ENCODE measurements around the gene CAP1.

CAP1 gene

GRCh38 chr1:39995973-39996393 is 44.5 kb upstream of the CAP1 start:
- no peak overlapping the region for H3K4me2 ChIP-seq (ENCODE audit: low read depth, low read length)

DNA sequence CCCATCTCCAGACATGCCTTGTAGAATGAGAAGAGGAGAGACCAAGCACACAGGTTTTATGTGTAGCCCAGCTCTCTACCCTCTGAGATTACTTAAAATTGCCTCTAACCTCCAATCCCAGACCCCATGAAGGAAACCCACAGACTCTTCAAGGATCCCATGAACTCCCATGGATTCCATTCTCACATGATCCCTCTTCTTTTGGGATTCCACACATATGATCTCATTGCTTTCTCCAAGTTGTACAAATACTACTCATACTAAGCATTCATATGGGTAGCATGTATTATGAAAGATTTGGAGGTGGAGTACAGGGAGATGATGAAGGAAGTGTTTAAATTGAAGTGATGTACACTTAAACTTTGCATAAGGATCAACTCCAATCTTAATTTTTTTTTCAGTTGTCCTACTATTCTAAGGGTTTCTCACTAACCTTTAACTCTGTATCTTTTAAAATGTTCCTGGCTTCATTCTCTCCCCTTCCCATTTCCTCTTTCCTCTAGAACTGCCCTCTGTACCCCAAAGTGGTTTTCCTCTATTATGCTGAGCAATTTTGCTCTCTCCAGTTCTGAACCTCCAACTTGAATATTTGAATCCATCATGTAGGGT is 44.0 kb upstream of the CAP1 start:
- H4K20me1 ChIP-seq (ENCODE audit: insufficient read depth, low read length), result no peaks in the 10 kb centered on the region
- H3K4me1 ChIP-seq (ENCODE audit: low read length), result peaks cover 13% of the 10 kb centered on the region
- no peak for TF ChIP-seq EZH2 (optimal IDR thresholded peaks at IDR 0.05; ENCODE audit: low read depth, low read length)
- TF ChIP-seq EZH2phosphoT487 (IDR thresholded peaks at IDR 0.05; ENCODE audit: low read length), result no peak
- TF ChIP-seq, protein P1, sequence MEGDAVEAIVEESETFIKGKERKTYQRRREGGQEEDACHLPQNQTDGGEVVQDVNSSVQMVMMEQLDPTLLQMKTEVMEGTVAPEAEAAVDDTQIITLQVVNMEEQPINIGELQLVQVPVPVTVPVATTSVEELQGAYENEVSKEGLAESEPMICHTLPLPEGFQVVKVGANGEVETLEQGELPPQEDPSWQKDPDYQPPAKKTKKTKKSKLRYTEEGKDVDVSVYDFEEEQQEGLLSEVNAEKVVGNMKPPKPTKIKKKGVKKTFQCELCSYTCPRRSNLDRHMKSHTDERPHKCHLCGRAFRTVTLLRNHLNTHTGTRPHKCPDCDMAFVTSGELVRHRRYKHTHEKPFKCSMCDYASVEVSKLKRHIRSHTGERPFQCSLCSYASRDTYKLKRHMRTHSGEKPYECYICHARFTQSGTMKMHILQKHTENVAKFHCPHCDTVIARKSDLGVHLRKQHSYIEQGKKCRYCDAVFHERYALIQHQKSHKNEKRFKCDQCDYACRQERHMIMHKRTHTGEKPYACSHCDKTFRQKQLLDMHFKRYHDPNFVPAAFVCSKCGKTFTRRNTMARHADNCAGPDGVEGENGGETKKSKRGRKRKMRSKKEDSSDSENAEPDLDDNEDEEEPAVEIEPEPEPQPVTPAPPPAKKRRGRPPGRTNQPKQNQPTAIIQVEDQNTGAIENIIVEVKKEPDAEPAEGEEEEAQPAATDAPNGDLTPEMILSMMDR (IDR thresholded peaks at IDR 0.05; ENCODE audit: low read length), result no peak
- H3K9me3 ChIP-seq (replicated peaks; ENCODE audit: insufficient read depth, low read length), result no peaks in the 10 kb centered on the region
- no peak overlapping the region for H3K9ac ChIP-seq (ENCODE audit: low read length)
- H2AFZ ChIP-seq (ENCODE audit: low read length), result peak overlapping the region; percentile 8
- DNase-seq, result no peak
- H3K4me3 ChIP-seq (ENCODE audit: low read length), result no peak overlapping the region
- no peak overlapping the region for H3K4me2 ChIP-seq (ENCODE audit: low read depth, low read length)
- no peaks in the 10 kb centered on the region for H3K27me3 ChIP-seq (replicated peaks; ENCODE audit: insufficient read depth, low read length)
- H3K9me2 ChIP-seq (replicated peaks; ENCODE audit: insufficient read depth, low read length), result no peaks in the 10 kb centered on the region
- no peaks in the 10 kb centered on the region for H3K36me3 ChIP-seq (replicated peaks; ENCODE audit: insufficient read depth, low read length)
- H3F3A ChIP-seq (ENCODE audit: insufficient read depth, low read length), result no peaks in the 10 kb centered on the region
- no peak overlapping the region for H3K27ac ChIP-seq (ENCODE audit: low read length)
- no peaks in the 10 kb centered on the region for H3K79me2 ChIP-seq (ENCODE audit: low read length)

More at GRCh38 chr1:39995973-39996393, 44.5 kb upstream of the CAP1 start:
- Histone ChIP-seq H4K20me1 (ENCODE audit: insufficient read depth, low read length) (no peaks in the 10 kb centered on the region), H3F3A (ENCODE audit: insufficient read depth, low read length) (no peaks in the 10 kb centered on the region), H3K36me3 (replicated peaks; ENCODE audit: insufficient read depth, low read length) (no peaks in the 10 kb centered on the region), H3K27ac (ENCODE audit: low read length) (no peak overlapping the region), H3K27me3 (replicated peaks; ENCODE audit: insufficient read depth, low read length) (no peaks in the 10 kb centered on the region), H3K4me3 (ENCODE audit: low read length) (no peak overlapping the region), H3K4me1 (ENCODE audit: low read length) (peaks cover 10% of the 10 kb centered on the region), H2AFZ (ENCODE audit: low read length) (peak overlapping the region; percentile 8), H3K79me2 (ENCODE audit: low read length) (no peaks in the 10 kb centered on the region), H3K9me2 (replicated peaks; ENCODE audit: insufficient read depth, low read length) (no peaks in the 10 kb centered on the region), H3K9me3 (replicated peaks; ENCODE audit: insufficient read depth, low read length) (no peaks in the 10 kb centered on the region), H3K9ac (ENCODE audit: low read length) (no peak overlapping the region)
- peak; percentile 22 for DNase-seq
- TF ChIP-seq, protein P1 (IDR thresholded peaks at IDR 0.05; ENCODE audit: low read length), result no peak
- TF ChIP-seq EZH2 (optimal IDR thresholded peaks at IDR 0.05; ENCODE audit: low read depth, low read length), result no peak
- TF ChIP-seq EZH2phosphoT487 (IDR thresholded peaks at IDR 0.05; ENCODE audit: low read length), result no peak

DNA sequence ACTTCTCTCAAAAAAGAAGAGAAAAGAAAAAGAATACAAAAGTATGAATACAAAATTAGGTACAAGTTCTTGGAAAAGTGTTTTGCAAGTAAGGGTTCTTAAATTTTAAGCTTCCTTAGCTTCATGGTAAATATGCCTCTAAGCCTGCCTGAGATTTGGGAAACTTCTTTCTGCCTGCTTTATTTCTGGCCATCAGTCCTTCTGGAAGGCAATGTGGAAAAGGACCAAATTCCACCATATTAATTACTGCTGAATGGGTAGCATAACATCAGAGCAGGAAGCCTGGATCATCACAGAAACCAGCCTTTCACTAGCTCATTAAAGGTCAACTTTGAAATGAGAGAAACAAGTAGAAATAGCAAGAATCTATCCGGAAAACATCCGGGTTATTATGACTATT is 39.1 kb upstream of the CAP1 start:
- no peak for DNase-seq
- no peaks in the 10 kb centered on the region for H3K36me3 ChIP-seq (replicated peaks; ENCODE audit: insufficient read depth, low read length)
- H3K4me3 ChIP-seq (ENCODE audit: low read length), result no peak overlapping the region
- H3K4me2 ChIP-seq (ENCODE audit: low read depth, low read length), result no peak overlapping the region
- no peak overlapping the region for H3K27ac ChIP-seq (ENCODE audit: low read length)
- H3K9ac ChIP-seq (ENCODE audit: low read length), result no peak overlapping the region
- H2AFZ ChIP-seq (ENCODE audit: low read length), result no peak overlapping the region
- peaks cover 23% of the 10 kb centered on the region for H3F3A ChIP-seq (ENCODE audit: insufficient read depth, low read length)
- no peaks in the 10 kb centered on the region for H4K20me1 ChIP-seq (ENCODE audit: insufficient read depth, low read length)
- TF ChIP-seq EZH2 (optimal IDR thresholded peaks at IDR 0.05; ENCODE audit: low read depth, low read length) (no peak), EZH2phosphoT487 (IDR thresholded peaks at IDR 0.05; ENCODE audit: low read length) (no peak)
- TF ChIP-seq, protein P1 (IDR thresholded peaks at IDR 0.05; ENCODE audit: low read length), result no peak
- no peaks in the 10 kb centered on the region for H3K79me2 ChIP-seq (ENCODE audit: low read length)
- no peaks in the 10 kb centered on the region for H3K9me3 ChIP-seq (replicated peaks; ENCODE audit: insufficient read depth, low read length)
- no peaks in the 10 kb centered on the region for H3K27me3 ChIP-seq (replicated peaks; ENCODE audit: insufficient read depth, low read length)
- H3K9me2 ChIP-seq (replicated peaks; ENCODE audit: insufficient read depth, low read length), result no peaks in the 10 kb centered on the region
- peaks cover 43% of the 10 kb centered on the region for H3K4me1 ChIP-seq (ENCODE audit: low read length)
